ENCODE data around the gene MAP3K2.

Gene MAP3K2

GRCh38 chr2:127405255-127405610 is 17.5 kb upstream of the MAP3K2 start:
- Mint-ChIP-seq H3K4me3 (no peak overlapping the region), H3K4me1 (peaks cover 13% of the 10 kb centered on the region), H3K27ac (no peak overlapping the region), H3K9me3 (no peaks in the 10 kb centered on the region), H3K27me3 (peaks cover 43% of the 10 kb centered on the region), H3K36me3 (no peaks in the 10 kb centered on the region)
- no peak for DNase-seq
- CTCF ChIA-PET, result no interaction called here

- Mint-ChIP-seq H3K27ac (no peak overlapping the region), H3K4me1 (peaks cover 9% of the 10 kb centered on the region), H3K9me3 (no peaks in the 10 kb centered on the region), H3K4me3 (no peak overlapping the region), H3K36me3 (no peaks in the 10 kb centered on the region), H3K27me3 (peaks cover 43% of the 10 kb centered on the region)
- CTCF ChIA-PET, result no interaction called here
- no peak for DNase-seq
These were observed 16.9 kb upstream of the MAP3K2 start for GRCh38 chr2:127404466-127405254.

- CTCF ChIA-PET, result no interaction called here
- Mint-ChIP-seq H3K27ac (no peak overlapping the region), H3K36me3 (no peaks in the 10 kb centered on the region), H3K4me3 (no peak overlapping the region), H3K4me1 (peaks cover 6% of the 10 kb centered on the region), H3K27me3 (peaks cover 43% of the 10 kb centered on the region), H3K9me3 (no peaks in the 10 kb centered on the region)
- no peak for DNase-seq
These were observed 15.7 kb upstream of the MAP3K2 start for GRCh38 chr2:127403460-127403859.

GRCh38 chr2:127401757-127402695 is 14.3 kb upstream of the MAP3K2 start:
- Mint-ChIP-seq H3K9me3 (no peaks in the 10 kb centered on the region), H3K4me3 (no peak overlapping the region), H3K4me1 (peaks cover 9% of the 10 kb centered on the region), H3K27me3 (peaks cover 55% of the 10 kb centered on the region), H3K36me3 (no peaks in the 10 kb centered on the region), H3K27ac (no peak overlapping the region)
- CTCF ChIA-PET, result interaction anchor here (2.1 kb wide), 1 partner anchor 14 kb away, joined by 5 read pairs; no protein-coding TSS in a partner anchor
- no peak for DNase-seq

GRCh38 chr2:127400897-127401756 is 13.4 kb upstream of the MAP3K2 start:
- Mint-ChIP-seq H3K36me3 (no peaks in the 10 kb centered on the region), H3K27me3 (peaks cover 51% of the 10 kb centered on the region), H3K4me1 (peaks cover 9% of the 10 kb centered on the region), H3K9me3 (no peaks in the 10 kb centered on the region), H3K27ac (no peak overlapping the region), H3K4me3 (no peak overlapping the region)
- CTCF ChIA-PET, result interaction anchor here (2.1 kb wide), 1 partner anchor 15 kb away, joined by 5 read pairs; no protein-coding TSS in a partner anchor
- no peak for DNase-seq

GRCh38 chr2:127400533-127400896 is 12.7 kb upstream of the MAP3K2 start:
- Mint-ChIP-seq H3K4me1 (peaks cover 9% of the 10 kb centered on the region), H3K36me3 (no peaks in the 10 kb centered on the region), H3K27me3 (peaks cover 45% of the 10 kb centered on the region), H3K9me3 (no peaks in the 10 kb centered on the region), H3K27ac (no peak overlapping the region), H3K4me3 (no peak overlapping the region)
- CTCF ChIA-PET, result no interaction called here
- DNase-seq, result no peak

GRCh38 chr2:127398239-127398590 is 10.4 kb upstream of the MAP3K2 start:
- H3K4me1 Mint-ChIP-seq, result peaks cover 9% of the 10 kb centered on the region
- H3K4me3 Mint-ChIP-seq, result no peak overlapping the region
- H3K36me3 Mint-ChIP-seq, result peaks cover 2% of the 10 kb centered on the region
- H3K9me3 Mint-ChIP-seq, result no peaks in the 10 kb centered on the region
- no peak overlapping the region for H3K27ac Mint-ChIP-seq
- peaks cover 28% of the 10 kb centered on the region for H3K27me3 Mint-ChIP-seq
- peak; percentile 55 for DNase-seq
- CTCF ChIA-PET, result interaction anchor here (1.3 kb wide), 1 partner anchor 18 kb away, joined by 4 read pairs; no protein-coding TSS in a partner anchor

- H3K4me1 Mint-ChIP-seq, result peaks cover 10% of the 10 kb centered on the region
- H3K27ac Mint-ChIP-seq, result no peak overlapping the region
- H3K9me3 Mint-ChIP-seq, result no peaks in the 10 kb centered on the region
- H3K27me3 Mint-ChIP-seq, result peaks cover 25% of the 10 kb centered on the region
- CTCF ChIA-PET, result no interaction called here
- no peak for DNase-seq
- H3K4me3 Mint-ChIP-seq, result no peak overlapping the region
- peaks cover 2% of the 10 kb centered on the region for H3K36me3 Mint-ChIP-seq
These were observed 9.9 kb upstream of the MAP3K2 start for GRCh38 chr2:127397568-127398238.

GRCh38 chr2:127394492-127394891 is 6.7 kb upstream of the MAP3K2 start:
- DNase-seq, result no peak
- H3K36me3 Mint-ChIP-seq, result peaks cover 2% of the 10 kb centered on the region
- H3K27me3 Mint-ChIP-seq, result peaks cover 13% of the 10 kb centered on the region
- no peaks in the 10 kb centered on the region for H3K9me3 Mint-ChIP-seq
- CTCF ChIA-PET, result interaction anchor here (0.6 to 1.5 kb wide), 2 partner anchors 16 to 22 kb away, joined by 3 read pairs; no protein-coding TSS in a partner anchor
- peaks cover 24% of the 10 kb centered on the region for H3K4me1 Mint-ChIP-seq
- H3K27ac Mint-ChIP-seq, result no peak overlapping the region
- no peak overlapping the region for H3K4me3 Mint-ChIP-seq

- peaks cover 8% of the 10 kb centered on the region for H3K27me3 Mint-ChIP-seq
- peaks cover 34% of the 10 kb centered on the region for H3K4me1 Mint-ChIP-seq
- peaks cover 2% of the 10 kb centered on the region for H3K36me3 Mint-ChIP-seq
- no peak overlapping the region for H3K4me3 Mint-ChIP-seq
- DNase-seq, result no peak
- CTCF ChIA-PET, result interaction anchor here (1.5 kb wide), 1 partner anchor 23 kb away, joined by 3 read pairs; no protein-coding TSS in a partner anchor
- no peaks in the 10 kb centered on the region for H3K9me3 Mint-ChIP-seq
- H3K27ac Mint-ChIP-seq, result no peak overlapping the region
These were observed 5.2 kb upstream of the MAP3K2 start for GRCh38 chr2:127392828-127393578.

GRCh38 chr2:127392133-127392827 is 4.5 kb upstream of the MAP3K2 start:
- CTCF ChIA-PET, result no interaction called here
- Mint-ChIP-seq H3K36me3 (peaks cover 2% of the 10 kb centered on the region), H3K4me3 (no peak overlapping the region), H3K4me1 (peaks cover 30% of the 10 kb centered on the region), H3K27ac (no peak overlapping the region), H3K27me3 (peaks cover under 1% of the 10 kb centered on the region), H3K9me3 (no peaks in the 10 kb centered on the region)
- DNase-seq, result no peak

- no peaks in the 10 kb centered on the region for H3K27me3 Mint-ChIP-seq
- peak; percentile 33 for DNase-seq
- no peak overlapping the region for H3K4me3 Mint-ChIP-seq
- no peaks in the 10 kb centered on the region for H3K9me3 Mint-ChIP-seq
- CTCF ChIA-PET, result interaction anchor here (2.3 kb wide), 1 partner anchor 26 kb away, joined by 16 read pairs; no protein-coding TSS in a partner anchor
- H3K4me1 Mint-ChIP-seq, result peaks cover 50% of the 10 kb centered on the region
- H3K36me3 Mint-ChIP-seq, result peaks cover 2% of the 10 kb centered on the region
- H3K27ac Mint-ChIP-seq, result peak overlapping the region; percentile 90
These were observed 2.1 kb upstream of the MAP3K2 start for GRCh38 chr2:127389778-127390435.
